EH (cell line): Measurements from ENCODE around the gene CACNA1I.

Experiments used
- DNase-seq: peaks from one replicate; pipeline ENCODE4 v3.0.0-alpha.2; 2015; ENCODE audit warnings: low read depth

The CACNA1I gene

GRCh38 chr22:39598017-39598965 is 27.7 kb downstream of the CACNA1I start:
- DNase-seq, result no peak

DNA sequence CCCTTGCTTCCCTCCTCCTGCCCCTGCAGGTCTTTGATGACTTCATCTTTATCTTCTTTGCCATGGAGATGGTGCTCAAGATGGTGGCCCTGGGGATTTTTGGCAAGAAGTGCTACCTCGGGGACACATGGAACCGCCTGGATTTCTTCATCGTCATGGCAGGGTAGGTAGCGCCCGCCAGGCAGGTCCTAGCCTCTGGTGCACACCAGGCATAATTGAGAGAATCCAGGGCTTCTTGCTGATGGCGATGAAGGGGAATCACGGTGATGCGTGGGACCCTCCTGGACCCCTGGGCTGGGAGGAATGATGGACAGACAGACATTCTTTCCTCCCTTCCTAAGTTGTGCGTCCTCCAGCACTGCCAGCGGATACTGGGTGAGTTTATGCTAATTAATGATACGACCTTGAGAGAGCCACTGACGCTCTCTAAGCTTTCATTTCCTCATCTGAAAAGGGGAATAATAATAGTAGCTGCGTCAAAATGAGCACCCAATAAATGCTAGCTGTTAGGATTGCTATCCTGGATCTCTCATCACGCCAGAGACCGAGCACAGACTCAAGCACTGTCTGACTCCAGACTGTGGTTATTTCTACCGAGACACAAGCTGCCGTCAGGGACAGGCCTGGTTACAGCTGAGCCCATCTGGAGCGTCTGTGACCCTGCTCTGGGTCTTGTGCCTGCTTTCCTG is 30.1 kb downstream of the CACNA1I start:
- DNase-seq, result no peak

DNA sequence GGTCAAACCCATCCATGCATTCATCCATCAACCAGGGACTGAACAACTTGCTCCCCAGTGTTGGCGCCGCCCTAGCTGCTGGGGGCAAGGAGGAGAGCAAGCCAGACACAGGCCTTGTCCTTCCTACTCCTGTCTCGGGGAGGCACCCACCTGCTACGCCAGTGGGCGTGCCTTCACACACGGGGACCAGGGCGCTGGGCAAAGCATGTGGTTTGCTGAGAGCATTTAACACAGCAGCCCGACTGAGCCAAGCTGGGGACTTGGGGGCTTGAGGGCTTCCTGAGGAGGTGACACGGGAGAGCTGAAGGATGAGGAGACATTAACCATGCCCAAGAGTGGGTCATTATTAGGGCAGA is 30.6 kb downstream of the CACNA1I start:
- no peak for DNase-seq

DNA sequence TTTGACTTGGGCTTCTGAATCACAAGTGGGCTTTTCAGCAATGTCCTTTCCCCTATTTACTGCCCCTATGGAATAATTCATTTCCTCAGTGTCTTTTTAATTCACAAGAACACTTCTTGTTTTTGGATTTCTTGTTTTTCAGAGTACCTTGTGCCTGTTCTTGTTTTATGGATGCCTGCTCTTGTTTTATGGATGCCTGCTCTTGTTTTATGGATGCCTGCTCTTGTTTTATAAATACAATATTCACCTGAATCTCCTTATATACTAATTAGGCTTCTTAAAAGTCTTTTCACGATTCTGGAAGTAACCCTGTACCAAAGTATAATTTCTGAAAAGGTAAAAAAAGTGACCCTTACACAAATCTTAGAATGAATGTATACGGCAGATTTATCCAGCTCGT is 32.8 kb downstream of the CACNA1I start:
- DNase-seq, result no peak

DNA sequence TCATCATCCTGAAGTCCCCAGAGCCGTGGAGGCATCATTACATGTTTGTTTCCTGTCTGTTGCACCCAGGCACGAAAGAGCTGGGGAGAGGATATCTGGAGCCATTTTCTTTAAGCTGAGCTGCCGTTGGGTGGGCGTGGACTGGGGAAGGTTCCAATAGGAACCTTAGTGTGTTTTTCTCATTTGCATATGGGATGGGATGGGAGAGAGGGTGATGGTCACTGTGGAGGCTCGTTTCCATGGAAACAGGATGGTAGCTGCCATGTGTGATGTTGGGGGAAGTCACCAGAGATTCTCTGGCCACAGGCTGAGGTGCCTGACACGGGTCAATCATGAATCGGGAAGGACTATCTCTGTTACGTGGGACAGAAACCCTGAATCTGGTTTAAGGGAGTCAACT is 39.7 kb downstream of the CACNA1I start:
- no peak for DNase-seq

- DNase-seq, result no peak
These were observed 40.2 kb downstream of the CACNA1I start for GRCh38 chr22:39610766-39611165.

DNA sequence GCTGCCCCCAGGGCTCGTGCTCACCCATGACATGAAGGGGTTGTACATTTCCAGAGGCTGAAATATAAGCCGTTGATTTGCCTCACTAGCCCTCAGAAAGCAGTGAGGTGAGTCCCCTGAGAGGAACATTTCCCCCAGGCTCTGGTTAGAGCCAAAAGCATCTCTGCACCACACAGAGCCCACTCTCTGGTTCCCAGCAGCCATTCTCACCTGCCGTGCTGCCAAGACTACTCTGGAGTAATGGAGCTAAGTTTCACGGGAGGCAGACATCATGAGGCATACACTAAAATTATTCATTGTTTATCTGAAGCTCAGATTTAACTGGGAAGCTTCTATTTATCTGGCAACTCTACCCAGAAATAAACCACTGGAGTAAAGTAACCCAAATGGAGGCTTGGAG is 40.8 kb downstream of the CACNA1I start:
- DNase-seq, result no peak

- no peak for DNase-seq
These were observed 42.4 kb downstream of the CACNA1I start for GRCh38 chr22:39612811-39613548.

DNA sequence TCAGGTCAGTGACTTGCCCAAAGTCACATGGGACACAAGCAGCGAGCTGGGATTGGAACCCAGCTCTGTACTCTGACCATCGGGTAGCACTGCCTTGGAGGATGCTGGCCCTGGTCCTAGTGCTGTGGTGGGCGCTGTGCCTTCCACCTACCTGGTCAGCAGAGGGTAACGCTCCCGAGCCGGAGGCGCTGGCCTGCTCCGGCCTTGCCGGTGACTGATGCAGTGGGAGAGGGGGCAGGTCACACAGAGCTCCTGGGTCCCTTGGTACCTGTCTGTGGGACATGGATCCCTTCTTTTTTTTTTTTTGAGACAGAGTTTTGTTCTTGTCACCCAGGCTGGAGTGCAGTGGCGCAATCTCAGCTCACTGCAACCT is 43.0 kb downstream of the CACNA1I start:
- DNase-seq, result no peak

GRCh38 chr22:39614442-39614841 is 43.9 kb downstream of the CACNA1I start:
- DNase-seq, result no peak

DNA sequence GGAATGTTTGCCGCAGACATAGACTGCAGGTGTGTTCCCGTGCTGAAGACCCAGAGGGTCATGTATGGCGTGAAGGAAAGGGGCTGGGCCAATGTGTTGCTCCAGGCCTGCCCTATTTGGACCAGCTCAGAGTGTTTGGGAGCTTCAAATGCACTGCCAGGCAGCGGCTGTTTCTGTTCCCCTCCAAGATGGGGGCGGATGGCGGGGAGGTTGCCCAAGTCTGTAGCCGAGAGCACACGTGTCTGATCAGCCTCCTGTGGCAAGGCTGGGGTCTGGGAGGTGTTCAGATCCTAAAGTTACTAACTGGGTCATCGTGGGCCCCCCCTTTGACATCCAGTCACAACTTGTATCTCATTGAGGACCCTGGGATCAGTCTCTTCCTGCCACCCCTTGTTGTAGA is 45.5 kb downstream of the CACNA1I start:
- DNase-seq, result no peak

GRCh38 chr22:39616781-39617180 is 46.2 kb downstream of the CACNA1I start:
- DNase-seq, result no peak

- no peak for DNase-seq
These were observed 46.8 kb downstream of the CACNA1I start for GRCh38 chr22:39617342-39617741.

DNA sequence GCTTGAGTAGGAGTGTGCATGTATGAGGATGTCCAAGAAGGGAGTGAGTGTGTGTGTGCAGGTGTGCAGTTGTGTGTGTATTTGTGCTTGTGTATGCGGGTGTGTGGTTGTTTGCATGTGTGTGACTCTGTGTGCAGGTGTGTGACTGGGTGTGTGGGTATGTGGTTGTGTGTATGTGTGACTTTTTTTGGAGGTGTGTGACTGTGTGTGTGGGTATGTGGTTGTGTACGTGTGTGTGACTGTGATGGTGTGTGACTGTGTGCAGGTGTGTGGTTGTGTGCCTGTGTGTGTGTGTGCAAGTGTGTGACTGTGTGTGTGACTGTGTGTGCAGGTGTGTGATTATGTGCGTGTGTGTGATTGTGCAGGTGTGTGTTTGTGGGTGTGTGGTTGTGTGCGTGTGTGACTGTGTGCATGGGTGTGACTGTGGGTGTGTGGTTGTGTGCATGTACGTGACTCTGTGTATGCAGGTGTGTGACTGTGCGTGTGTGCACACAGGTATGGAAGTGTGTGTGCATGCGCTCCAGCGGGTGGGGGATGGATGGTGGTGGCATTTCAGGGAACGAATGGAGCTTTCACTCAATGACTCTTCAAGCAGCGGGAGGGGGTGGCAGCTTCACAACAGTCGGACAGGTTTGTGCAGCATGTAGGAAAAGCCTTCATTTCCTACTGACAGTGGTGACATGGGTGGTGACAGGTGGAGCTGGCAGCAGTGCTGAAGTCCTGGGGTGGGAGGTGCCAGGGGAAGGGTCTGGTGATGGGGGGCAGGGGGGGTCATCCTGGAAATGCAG is 47.6 kb downstream of the CACNA1I start:
- no peak for DNase-seq

DNA sequence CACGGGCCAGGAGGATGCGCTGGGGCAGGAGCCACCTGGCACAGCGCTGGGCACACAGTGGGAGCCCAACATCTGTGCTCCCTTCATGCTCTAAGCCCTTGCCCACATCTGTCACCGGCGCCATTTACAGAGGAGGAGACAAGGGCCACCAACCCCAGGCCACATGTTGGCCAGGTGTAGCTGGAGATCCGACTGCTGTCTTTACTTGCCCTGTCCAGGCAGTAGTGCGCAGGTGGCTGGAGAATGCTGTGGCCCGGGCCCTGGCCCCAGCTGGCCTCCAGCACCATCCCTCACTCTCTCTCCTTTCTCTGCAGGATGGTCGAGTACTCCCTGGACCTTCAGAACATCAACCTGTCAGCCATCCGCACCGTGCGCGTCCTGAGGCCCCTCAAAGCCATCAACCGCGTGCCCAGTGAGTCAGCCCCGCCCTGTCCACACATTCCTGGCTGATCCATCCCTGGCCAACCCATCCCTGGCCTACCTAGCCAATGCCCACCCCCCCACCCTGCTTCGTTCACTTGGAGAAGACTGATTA is 48.5 kb downstream of the CACNA1I start:
- DNase-seq, result no peak

GRCh38 chr22:39620924-39621690 is 50.6 kb downstream of the CACNA1I start:
- no peak for DNase-seq

DNA sequence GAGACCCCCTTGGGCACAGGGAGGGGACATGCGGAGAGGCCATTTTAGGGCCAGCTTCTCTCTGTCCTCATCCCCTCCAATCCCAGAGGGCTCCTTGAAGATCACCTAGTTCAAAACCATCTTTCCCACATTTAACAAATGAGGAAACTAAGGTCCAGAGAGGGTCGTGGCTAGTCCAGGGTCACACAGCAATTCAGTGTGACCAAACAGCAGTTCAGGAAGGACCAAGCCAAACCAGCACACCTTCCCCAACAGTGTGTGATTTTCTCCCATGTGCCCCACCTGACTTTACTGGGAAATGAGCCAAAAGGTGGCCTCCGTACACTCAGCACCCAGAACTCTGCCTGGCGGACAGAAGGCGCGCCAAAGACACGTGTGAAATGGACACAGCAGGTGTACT is 51.3 kb downstream of the CACNA1I start:
- no peak for DNase-seq

DNA sequence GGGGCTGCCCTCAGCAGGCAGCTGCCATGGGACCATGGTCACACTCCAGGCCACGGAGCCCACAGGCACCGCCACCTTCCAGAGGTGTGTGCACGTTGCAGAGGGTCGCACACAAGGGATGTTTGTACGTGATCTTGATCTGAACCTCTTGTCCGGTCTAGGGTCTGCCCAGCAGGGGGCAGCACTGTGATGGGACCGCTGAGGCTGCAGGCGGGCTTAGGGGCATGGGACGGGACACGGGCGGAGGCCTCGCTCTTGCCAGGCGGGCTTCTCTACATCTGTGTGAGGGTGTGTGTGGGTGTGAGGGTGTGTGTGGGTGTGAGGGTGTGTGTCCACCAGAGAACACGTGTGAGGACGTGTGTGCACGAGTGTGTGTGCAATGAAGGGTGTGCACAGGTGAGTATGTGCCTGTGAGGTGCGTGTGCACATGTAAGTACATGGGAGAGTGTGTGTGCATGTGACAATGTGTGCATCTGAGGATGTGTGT is 52.4 kb downstream of the CACNA1I start:
- DNase-seq, result peak; percentile 29

DNA sequence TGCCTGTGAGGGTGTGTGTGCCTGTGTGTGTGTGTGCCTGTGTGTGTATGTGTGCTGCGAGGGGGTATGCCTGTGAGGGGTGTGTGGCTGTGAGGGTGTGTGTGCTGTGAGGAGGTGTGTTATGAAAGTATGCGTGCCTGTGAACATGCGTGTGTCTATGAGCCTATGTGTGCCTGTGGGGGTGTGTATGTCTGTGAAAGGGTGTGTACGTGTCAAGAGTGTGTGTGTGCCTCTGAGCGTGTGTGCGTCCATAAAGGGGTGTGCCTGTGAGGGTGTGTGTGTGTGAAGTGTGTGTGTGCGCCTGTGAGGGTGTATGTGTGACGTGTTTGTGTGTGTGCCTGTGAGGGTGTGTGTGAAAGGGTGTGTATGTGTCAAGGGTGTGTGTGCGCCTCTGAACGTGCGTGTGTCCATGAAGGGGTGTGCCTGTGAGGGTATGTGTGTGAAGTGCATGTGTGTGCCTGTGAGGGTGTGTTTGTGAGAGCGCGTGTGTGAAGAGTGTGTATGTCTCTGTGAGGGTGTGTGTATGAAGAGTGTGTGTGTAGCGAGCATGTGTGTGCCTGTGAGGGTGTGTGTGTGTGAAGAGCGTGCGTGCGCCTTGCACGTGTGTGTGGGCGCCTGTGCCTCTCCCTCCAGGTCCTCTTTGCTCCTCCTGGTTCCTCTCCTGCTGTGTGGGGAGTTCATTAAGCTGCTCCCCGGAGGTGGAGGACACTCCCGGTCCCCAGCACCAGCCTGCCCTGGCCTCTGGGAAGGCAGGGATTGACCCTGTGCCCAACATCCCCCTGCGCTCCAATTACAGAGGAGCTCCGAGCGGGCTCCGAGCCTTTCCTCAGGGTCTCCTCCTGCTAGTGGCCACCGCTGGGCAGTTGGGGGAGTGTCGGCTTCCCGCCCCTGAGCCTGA is 53.3 kb downstream of the CACNA1I start:
- no peak for DNase-seq

- DNase-seq, result no peak
These were observed 53.9 kb downstream of the CACNA1I start for GRCh38 chr22:39624501-39624821.
